ENCODE data around the gene PPRC1. TPM values are rescaled to one million over a fixed set of nuclear protein-coding genes. Genes with fewer than 3 reads are reported as not detected.

Gene PPRC1, protein sequence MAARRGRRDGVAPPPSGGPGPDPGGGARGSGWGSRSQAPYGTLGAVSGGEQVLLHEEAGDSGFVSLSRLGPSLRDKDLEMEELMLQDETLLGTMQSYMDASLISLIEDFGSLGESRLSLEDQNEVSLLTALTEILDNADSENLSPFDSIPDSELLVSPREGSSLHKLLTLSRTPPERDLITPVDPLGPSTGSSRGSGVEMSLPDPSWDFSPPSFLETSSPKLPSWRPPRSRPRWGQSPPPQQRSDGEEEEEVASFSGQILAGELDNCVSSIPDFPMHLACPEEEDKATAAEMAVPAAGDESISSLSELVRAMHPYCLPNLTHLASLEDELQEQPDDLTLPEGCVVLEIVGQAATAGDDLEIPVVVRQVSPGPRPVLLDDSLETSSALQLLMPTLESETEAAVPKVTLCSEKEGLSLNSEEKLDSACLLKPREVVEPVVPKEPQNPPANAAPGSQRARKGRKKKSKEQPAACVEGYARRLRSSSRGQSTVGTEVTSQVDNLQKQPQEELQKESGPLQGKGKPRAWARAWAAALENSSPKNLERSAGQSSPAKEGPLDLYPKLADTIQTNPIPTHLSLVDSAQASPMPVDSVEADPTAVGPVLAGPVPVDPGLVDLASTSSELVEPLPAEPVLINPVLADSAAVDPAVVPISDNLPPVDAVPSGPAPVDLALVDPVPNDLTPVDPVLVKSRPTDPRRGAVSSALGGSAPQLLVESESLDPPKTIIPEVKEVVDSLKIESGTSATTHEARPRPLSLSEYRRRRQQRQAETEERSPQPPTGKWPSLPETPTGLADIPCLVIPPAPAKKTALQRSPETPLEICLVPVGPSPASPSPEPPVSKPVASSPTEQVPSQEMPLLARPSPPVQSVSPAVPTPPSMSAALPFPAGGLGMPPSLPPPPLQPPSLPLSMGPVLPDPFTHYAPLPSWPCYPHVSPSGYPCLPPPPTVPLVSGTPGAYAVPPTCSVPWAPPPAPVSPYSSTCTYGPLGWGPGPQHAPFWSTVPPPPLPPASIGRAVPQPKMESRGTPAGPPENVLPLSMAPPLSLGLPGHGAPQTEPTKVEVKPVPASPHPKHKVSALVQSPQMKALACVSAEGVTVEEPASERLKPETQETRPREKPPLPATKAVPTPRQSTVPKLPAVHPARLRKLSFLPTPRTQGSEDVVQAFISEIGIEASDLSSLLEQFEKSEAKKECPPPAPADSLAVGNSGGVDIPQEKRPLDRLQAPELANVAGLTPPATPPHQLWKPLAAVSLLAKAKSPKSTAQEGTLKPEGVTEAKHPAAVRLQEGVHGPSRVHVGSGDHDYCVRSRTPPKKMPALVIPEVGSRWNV (N-terminal part only)
- total RNA-seq: 59.4 TPM

DNA sequence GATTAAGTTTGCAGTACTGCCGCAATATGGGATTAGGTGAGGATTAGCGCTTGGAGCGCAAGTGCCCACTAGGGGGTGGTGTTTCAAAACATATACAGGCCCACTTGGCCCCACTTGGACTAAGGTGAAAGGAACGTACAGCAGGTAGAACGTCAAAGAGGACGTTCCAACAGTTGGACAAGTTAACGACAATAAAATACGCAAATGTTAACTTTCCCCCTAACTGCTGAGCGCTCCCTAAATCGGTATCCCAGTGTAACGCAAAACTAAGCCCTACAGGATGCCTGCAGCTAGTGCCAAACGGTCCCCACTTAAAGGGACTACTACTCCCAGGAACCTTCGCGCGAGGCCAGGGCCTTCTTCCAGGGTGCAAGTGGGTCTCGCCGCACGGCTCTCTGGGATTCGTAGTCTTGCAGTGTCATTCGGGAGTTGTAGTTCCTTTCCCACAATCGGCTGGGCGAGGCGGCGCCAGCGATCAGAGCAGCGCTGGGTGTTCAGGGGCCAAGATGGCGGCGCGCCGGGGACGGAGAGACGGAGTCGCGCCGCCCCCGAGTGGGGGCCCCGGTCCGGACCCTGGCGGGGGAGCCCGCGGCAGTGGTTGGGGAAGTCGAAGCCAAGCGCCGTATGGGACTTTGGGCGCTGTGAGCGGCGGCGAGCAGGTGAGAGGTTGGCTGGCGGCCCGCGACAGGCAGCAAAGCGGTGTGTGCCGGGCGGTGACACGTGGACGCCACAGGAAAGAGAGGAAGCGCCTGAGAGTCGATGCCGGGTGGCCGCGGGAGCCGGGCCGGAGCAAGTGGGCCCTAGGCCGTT, at the start of gene PPRC1:
Gene PPRC1 (plus strand): TSS at position 478 of the 810 bp plus-strand sequence. CDS start 29 bp downstream, at position 507.
- peak; percentile 99 for DNase-seq (ENCODE audit: low spot score)

DNA sequence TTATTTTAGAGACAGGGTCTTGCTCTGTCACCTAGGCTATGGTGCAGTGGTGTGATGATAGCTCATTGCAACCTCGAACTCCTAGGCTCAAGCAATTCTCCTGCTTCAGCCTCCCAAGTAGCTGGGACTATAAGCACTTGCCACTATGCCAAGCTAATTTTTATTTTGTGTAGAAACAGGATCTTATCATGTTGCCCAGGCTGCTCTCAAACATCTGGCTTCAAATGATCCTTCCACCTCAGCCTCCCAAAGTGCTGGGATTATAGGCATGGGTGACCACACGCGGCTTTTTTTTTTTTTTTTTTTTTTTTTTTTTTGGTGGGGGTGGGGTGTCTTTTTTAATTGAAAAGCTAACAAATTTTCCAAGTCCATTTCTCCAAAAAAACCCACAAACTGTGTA, 49.3 kb upstream of the PPRC1 start:
- no peak for DNase-seq (ENCODE audit: low spot score)

DNA sequence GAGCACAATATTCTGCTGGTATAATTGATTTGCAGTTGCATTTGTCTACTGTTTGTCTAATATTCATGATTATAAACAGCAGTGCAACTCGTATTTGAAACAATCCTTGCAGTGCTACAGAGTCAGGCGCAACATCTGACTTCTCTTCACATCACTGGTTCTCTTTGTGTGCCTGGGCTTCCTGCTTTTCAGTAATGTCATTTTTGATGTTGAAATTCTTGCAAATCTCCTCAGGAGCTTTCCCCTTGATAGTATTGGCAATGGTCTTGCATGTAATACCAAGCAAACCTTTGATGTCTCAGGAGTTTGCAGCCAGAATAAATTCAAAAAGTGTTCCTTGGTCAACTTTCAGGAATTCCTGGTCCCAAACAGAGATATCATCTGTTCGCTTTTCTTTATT, 47.5 kb upstream of the PPRC1 start:
- DNase-seq (ENCODE audit: low spot score): no peak

DNA sequence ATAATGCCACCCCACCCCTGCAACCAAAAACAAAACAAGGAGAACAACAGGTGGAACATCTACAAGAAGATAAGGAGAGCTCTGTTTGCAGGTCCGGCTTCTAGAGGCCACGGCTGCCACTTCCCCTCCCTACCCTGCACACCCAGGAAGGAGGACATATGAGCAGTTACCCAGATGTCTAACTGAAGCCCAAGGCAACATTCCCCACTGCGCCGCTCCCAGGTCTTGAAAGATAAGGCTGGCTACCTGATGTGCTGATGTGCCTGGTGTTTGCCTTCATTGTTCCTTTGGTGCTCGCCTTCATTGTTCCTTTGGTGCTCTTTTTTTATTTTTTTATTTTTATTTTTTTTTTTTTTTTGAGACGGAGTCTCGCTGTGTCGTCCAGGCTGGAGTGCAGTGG, 46.6 kb upstream of the PPRC1 start:
- no peak for DNase-seq (ENCODE audit: low spot score)

DNA sequence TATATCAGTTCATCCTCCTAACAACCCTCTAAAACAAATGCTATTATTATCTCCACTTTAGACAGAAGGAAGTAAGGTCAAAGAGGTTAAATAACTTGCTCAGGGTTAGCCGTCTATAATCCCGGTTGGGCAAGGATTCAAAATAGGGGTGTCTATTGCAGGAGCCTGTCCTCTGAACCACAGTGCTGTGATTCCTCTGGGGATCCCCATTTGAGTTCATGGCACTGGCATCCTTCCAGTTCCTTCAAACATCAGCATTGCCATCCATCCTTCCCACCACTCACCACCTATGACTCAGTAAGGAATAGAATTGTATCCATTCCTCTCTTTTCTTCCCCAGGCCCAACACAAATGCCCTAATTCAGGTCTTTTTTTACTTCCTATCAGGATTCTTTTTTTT, 42.1 kb upstream of the PPRC1 start:
- no peak for DNase-seq (ENCODE audit: low spot score)

DNA sequence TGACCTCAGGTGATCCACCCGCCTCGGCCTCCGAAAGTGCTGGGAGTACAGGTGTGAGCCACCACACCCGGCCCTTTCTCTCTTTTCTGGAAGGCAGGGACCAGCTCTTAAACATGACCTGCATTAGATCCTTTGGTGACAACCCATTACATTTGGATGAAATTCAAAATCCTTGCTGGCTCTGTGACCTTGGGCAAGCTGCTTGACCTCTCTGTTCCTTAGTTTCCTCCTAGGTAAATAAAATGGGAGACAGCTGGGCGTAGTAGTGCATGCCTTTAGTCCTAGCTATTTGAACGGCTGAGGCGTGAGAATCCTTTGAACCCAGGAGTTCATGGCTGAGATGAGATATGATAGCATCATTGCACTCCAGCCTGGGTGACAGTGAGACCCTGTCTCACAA, 36.4 kb upstream of the PPRC1 start:
- DNase-seq (ENCODE audit: low spot score): no peak

DNA sequence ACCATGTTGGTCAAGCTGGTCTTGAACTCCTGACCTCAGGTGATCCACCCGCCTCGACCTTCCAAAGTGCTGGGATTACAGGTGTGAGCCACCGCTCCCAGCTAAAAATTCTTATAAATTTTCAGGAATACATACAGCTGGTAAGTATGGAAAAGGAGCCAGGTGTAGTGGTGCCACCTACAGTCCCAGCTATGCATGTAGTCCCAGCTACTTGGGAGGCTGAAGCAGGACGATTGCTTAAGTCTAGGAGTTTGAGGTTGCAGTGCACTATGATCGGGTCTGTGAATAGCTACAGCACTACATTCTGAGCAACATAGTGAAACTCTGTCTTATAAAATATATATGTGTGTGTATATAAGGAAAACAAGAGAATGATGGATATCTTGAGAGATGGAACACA, 31.7 kb upstream of the PPRC1 start:
- no peak for DNase-seq (ENCODE audit: low spot score)

DNA sequence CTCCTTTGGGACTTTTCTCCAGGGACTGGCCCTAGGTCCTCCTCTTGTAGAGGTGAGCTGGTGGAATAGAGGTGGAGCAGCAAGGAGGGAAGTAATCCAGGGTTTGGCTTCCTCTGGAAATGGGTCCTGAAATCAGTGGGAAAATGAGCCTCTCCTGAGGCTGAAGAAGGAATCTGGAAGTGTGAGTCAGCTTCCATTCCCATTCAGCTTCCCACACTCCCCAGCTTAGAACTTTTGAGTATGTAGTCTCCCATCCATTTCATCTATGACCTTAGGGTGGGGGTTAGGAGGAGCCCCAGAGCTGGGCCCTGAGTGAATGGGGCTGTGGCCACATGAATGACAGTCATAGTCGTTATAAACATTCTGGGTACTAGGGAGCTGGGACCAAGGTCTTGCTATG, 30.4 kb upstream of the PPRC1 start:
- no peak for DNase-seq (ENCODE audit: low spot score)

DNA sequence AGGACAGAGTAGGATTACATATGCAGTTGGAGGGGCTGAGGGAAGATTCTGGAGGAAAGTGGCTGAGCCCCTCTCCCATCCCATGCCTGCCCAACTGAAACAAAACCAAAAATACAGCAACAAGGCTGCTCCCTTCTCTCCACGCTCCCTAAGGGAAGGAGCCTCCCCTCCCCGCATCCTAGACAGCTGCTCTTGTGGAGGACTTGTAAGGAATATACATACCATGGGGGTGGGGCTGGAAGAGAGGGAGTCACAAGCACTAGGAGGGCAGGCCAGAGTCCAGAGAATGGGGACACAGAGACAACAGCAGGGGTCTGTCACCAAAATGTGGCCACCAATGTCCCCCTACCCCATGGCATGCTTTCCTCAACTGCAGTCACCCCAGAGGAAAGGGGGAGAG, 25.8 kb upstream of the PPRC1 start:
- no peak for DNase-seq (ENCODE audit: low spot score)

DNA sequence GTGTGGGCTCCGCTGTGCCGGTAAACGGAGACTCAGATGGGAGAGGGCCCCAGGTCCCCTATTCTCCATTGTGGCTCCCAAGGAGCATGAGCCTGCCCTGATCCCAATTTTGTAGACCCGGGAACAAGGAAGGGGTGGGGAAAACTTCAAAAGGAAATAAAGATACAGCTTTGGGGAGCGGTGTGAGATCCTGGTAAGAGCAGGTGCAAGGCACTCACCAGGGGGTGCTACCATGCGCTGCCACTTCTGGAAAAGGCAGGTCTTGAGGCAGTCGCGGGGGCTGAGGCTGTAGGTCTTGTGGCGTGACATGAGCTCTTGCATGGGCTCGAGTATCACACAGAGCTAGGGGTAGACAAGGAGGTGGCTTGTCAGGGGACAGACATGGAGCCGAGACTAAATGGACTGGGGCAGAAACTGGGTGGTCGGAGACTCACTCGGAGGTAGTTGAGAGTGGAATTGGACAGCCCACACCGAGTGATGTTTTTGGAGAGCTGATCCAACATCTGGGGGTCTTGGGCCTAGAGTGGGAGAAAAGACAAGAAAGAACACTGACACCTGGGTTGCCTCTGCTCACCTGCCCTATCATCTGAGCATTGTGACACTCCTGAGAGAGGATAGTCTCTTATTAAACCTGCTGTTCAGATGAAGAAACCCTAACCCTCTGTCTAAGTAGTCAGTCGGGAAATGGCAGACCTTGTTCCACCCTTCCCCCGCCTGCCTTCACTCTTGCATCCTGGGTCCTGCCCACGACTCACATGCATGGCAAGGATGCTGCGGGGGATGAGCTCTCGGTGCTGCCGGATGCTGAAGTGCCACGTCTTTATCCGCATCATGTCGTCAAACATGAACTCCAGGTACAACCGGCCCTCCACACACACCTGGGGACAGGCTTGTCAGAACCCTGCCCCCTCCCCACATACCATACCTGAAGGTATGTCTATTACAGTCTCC, 23.4 kb upstream of the PPRC1 start:
- DNase-seq (ENCODE audit: low spot score): no peak

DNA sequence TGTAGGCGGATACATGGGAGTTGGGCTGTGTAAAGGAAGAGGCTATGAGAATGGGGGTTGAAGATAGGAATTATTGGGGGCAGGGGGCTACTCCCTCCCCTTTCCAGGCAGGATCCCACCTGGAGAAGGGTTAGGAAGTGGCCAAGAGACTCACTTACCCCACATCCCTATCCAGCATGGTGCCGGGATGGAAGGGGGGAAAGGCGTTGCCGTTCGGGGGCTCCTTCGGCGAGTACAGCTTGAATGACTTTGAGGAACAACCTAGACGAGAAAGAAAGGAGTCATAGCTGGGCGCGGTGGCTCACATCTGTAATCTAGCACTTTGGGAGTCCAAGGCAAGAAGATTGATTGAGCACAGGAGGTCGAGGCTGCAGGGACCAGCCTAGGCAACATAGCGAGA, 21.6 kb upstream of the PPRC1 start:
- no peak for DNase-seq (ENCODE audit: low spot score)

DNA sequence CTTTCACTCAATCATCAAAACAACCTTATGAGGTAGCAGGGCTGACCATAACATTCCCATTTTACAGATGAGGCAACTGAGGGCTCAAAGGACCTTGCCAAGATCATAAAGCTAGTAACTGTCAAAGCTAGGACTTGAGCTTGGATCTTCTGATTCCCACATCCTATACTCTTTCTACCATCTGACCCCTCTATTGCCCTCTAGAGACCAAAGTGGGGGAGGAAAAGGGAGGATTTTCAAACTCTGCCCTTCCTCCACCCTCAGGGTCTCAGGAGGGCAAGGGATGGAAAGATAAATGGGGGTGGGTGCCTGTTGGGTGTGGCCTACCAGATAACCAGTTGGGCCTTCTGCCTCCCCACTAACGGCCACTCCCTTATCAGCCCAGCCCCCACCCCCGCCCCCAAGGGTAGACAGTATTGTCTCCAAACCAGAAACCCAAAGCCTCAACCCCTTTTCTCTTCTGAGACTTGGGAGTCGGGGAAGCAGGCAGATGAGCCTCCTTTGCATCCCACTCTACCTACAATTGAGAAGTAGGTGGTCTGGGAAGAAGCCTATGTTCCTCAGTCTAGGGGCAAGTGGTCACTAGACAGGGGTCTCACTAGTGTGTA, 20.5 kb upstream of the PPRC1 start:
- DNase-seq (ENCODE audit: low spot score): no peak

DNA sequence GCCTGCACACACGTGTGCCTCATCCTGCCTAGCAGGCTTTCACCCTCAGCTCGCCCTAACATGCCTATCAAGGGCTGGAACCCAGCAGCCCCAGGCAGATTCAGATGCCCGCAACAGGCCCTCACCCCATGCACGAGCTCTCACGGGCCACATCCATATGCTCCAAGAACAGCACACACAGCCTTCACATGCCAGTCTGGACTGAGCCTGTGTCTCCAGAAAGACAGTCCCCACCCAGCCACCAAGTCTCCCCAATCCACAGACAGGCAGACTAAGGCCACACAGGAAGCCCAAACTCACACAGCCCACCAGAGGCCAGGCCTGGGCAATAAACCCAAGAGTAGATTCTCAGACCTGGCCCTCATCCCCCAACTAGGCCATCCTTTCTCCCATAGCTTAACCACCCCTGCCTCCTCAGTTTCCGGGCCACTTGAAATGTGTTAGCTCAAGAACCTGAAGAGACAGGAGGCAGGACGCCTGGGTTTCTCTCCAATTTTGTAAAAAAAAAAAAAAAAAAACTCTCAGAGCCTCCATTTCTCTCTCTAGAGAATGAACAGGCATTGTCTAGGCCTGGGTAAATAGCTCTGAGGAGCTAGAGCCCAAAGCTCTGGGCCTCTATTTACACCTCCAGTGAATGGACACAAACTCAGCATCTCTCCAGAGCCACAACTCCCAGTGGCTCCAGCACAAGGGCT, 19.4 kb upstream of the PPRC1 start:
- DNase-seq (ENCODE audit: low spot score): peak; percentile 64

DNA sequence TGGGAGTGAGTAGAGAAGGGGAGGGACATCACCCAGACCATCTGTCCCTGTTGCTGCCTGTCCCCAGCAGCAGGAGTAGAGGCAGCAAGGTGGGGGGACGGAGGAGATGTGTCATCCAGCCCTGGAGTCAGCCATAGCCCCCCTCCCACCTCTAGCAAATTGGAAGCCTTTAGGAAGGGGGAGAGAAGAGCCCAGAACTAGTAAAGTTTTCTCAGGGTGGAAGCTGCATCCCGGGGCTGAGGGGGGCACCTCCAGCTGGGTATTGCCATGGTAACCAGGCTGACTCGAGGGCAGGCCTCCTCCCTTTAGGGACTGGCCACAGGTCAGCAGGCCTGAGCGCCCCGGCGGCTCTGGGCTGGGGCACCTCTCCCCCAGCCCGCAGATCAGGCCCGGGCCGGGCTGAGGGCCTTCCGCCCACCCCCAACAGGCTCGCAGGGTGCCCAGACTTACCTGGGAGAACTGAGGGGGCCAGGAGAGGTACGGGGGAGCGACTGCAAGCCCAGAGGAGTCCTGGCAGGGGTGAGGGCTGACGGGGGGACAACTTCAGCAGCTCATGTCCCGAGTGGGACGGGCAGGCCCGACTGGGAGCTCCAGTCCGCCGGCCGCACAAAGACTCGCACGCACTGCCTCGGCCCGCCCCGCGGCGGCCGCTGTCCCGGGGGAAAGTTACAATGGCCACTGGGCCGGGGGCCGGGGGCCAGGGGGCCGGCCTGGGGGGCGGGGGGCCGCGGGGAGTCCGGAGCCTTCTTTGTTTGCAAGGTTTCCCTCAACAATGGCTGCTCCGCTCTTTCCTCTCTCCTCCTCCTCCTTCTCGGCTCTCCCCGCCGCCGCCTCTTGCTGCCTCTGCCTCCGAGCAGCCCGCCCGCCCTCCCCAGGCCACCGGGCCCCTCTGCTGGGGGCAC, 18.6 kb upstream of the PPRC1 start:
- DNase-seq (ENCODE audit: low spot score): no peak

DNA sequence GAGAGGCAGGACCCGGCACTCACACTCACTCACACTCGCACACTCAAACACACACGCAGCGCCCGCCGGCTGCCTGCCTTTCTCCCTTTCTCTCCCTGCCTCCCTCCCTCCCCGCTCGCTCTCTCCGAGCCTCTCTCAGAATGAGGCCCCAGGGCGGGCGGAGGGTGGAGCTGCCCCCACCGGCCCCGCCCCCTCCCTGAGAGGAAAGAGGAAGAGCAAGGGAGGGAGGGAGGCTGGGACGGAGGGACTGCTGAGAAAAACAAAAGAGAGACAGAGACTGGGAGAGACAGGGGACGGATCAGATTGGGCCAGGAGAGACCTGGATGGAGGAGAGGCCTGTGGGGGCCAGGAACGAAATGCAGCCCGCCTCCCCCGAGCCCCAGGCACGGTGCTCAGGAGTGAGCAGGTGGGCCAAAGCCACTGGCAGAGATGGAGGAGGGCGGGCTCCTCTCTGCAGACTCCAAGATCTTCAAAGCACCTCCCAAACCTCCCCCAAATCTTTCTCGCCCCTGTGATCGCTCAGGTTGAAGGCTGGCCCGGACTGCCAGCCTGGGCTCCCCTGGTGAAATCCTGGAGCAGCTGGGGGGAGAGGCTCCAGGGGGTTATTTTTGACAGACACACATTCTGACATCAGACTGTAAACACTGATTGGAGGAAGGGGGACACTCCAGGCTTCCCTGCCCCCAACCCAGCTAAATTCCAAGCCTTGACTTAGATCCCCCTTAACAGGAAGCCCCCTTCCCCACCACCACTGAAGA, 17.8 kb upstream of the PPRC1 start:
- peak; percentile 94 for DNase-seq (ENCODE audit: low spot score)

DNA sequence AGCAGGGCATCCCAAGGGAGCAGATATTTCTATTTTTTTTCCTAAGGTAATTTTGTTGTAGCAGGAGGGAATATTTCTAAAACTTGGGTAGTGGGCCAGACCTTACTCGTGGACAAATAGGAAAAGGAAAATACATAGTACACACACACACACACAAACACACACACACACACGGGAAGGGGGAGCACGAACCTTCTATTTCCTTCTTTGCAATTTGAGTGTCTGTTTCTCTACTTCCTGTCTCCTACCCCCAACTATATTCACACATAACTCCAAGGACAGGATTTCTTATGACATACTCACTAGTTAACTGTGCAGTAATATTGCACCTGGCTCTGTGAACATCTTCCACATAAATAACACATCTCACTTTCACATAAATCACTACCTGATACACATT, 17.1 kb upstream of the PPRC1 start:
- no peak for DNase-seq (ENCODE audit: low spot score)

DNA sequence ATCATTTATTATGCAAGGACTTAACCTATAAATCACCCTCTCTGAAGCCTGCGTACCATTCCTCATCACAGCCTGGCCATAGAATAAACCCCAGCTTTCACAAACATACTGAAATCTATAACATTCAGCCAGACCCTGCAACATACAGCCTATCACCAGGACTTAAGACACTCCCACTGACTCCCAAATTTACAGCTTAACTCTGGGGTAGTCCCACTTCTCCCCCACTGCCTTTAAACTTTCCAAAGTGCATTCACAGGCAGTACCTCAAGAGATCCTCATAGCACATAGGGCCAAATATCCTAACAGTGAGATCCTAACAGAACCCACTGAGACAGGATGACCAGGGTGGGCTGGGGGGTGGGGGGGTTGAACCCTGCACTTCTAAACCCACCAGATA, 16.2 kb upstream of the PPRC1 start:
- no peak for DNase-seq (ENCODE audit: low spot score)
